Gastrocnemius medialis (tissue), 4 donors: ENCODE results near the gene PPP2R5A. TPM values are rescaled to one million over a fixed set of nuclear protein-coding genes. Genes with fewer than 3 reads are reported as not detected.

ENCODE experiments used
- ATAC-seq, 2 donors: fragments of 150-250 bp; one replicate each; pipeline ENCODE4 v1.9.1; 2016
- DNase-seq, 2 donors: peaks; one replicate each; pipeline ENCODE4 v3.0.0-alpha.2; 2019
- H3K27ac ChIP-seq, 4 donors: fragments of 200-600 bp; sonication (generic); 1 replicate in 1 of 4; 2 replicates in 3 of 4; pipeline ENCODE4 v1.5.1; 2016 to 2018; ENCODE audit warnings: mild to moderate bottlenecking in 2 of 4, moderate library complexity in 1 of 4
- H3K27me3 ChIP-seq, 3 donors: fragments of 200-600 bp; sonication (generic) in 2 of 3; 1 replicate in 1 of 3; 2 replicates in 2 of 3; pipeline versions ENCODE4 v1.5.1 to v1.6.0; 2016 to 2019; ENCODE audit warnings: mild to moderate bottlenecking in 1 of 3, moderate library complexity in 1 of 3
- H3K36me3 ChIP-seq, 2 donors: fragments of 200-600 bp; sonication (generic) in 1 of 2; one replicate each; pipeline ENCODE4 v1.5.1; 2017 to 2018
- H3K4me1 ChIP-seq, 2 donors: fragments of 200-600 bp; sonication (generic) in 1 of 2; one replicate each; pipeline ENCODE4 v1.5.1; 2016 to 2017; ENCODE audit warnings: mild to moderate bottlenecking in 2 of 2
- H3K4me3 ChIP-seq, 4 donors: fragments of 200-600 bp; sonication (generic) in 3 of 4; 1 replicate in 1 of 4; 2 replicates in 3 of 4; pipeline ENCODE4 v1.5.1; 2016 to 2019; ENCODE audit warnings: mild to moderate bottlenecking in 2 of 4
- H3K9me3 ChIP-seq, 3 donors: fragments of 200-600 bp; sonication (generic) in 2 of 3; 1 replicate in 1 of 3; 2 replicates in 2 of 3; pipeline ENCODE4 v1.5.1; 2016 to 2019
- CTCF ChIP-seq, 5 experiments: fragments of 450-650 bp in 3 of 5; fragments of 200-600 bp in 2 of 5; sonication (generic) in 2 of 5; IDR thresholded peaks in 4 of 5; conservative IDR thresholded peaks in 1 of 5; 1 replicate in 4 of 5; 2 replicates in 1 of 5; pipeline ENCODE4 v1.5.1; 2016 to 2019; ENCODE audit warnings: antibody characterized with exemption in 5 of 5, mild to moderate bottlenecking in 3 of 5, moderate library complexity in 3 of 5
- POLR2A ChIP-seq, 2 donors: fragments of 450-650 bp; IDR thresholded peaks; one replicate each; pipeline ENCODE4 v1.6.1; 2017; ENCODE audit warnings: antibody characterized with exemption in 2 of 2, mild to moderate bottlenecking in 2 of 2, moderate library complexity in 2 of 2
- in situ Hi-C, 4 donors: fragments of 200-750 bp; cut with MboI; loops; one replicate each; pipeline versions ENCODE4 v1.15.0 to v1.8.0; 2017; ENCODE audit warnings: low sequenced_read_pairs in 4 of 4
- intact Hi-C: fragments of 100-400 bp; cut with DNase I; formaldehyde crosslinking; loops from one replicate; pipeline ENCODE4 v1.15.1; 2023; ENCODE audit warnings: low total_unique reads
- total RNA-seq, 4 donors: library from RNA; depleted of rRNA; stranded (reverse); fragments of >200 nt; gene quantifications; one replicate each; pipeline versions ENCODE4 v1.1.0 to v1.2.3, GENCODE V29; 2016

PPP2R5A gene
- total RNA-seq, 4 donors from 2014 or later: 33.3 to 50.5 (median 37.5) TPM

- Histone ChIP-seq H3K4me1 (peaks cover 39 to 40% of the 10 kb centered on the region in 2 donors), H3K27ac (peak overlapping the region in 3 of 4 donors; percentile 4 to 35 (median 14)), H3K4me3 (no peak overlapping the region), H3K9me3 (no peaks in the 10 kb centered on the region), H3K36me3 (peaks cover 0 to 4% of the 10 kb centered on the region in 2 donors), H3K27me3 (no peaks in the 10 kb centered on the region)
- no peak for TF ChIP-seq CTCF (IDR thresholded peaks at IDR 0.05 in 4 of 5, conservative IDR thresholded peaks at IDR 0.05 in 1 of 5)
- DNase-seq (no peak), ATAC-seq (no peak)
- intact Hi-C loops: loop anchor here (10.0 kb wide), 1 partner anchor 144 kb away; no protein-coding TSS in a partner anchor
- in situ Hi-C loops: no loop called here
Measured at GRCh38 chr1:212310383-212310782, 25.2 kb downstream of the PPP2R5A start.

GRCh38 chr1:212311836-212312497 lies 26.8 kb downstream of the PPP2R5A start:
- peaks cover 34 to 36% of the 10 kb centered on the region in 2 donors for H3K4me1 ChIP-seq
- in situ Hi-C loops (no loop called here), intact Hi-C loops (loop anchor here (10.0 kb wide), 1 partner anchor 143 kb away; no protein-coding TSS in a partner anchor)
- peaks cover 0 to 4% of the 10 kb centered on the region in 2 donors for H3K36me3 ChIP-seq
- no peak for TF ChIP-seq CTCF (IDR thresholded peaks at IDR 0.05 in 4 of 5, conservative IDR thresholded peaks at IDR 0.05 in 1 of 5)
- no peak for TF ChIP-seq POLR2A (IDR thresholded peaks at IDR 0.05)
- H3K27ac ChIP-seq: peak overlapping the region in 2 of 4 donors; percentile 5 to 25
- H3K4me3 ChIP-seq: no peak overlapping the region
- no peaks in the 10 kb centered on the region for H3K27me3 ChIP-seq
- DNase-seq (no peak), ATAC-seq (peak in 1 of 2 donors; percentile 25)
- no peaks in the 10 kb centered on the region for H3K9me3 ChIP-seq

- in situ Hi-C loops (no loop called here), intact Hi-C loops (loop anchor here (10.0 kb wide), 1 partner anchor 141 kb away; no protein-coding TSS in a partner anchor)
- H3K4me3 ChIP-seq: no peak overlapping the region
- H3K27me3 ChIP-seq: no peaks in the 10 kb centered on the region
- no peaks in the 10 kb centered on the region for H3K9me3 ChIP-seq
- H3K36me3 ChIP-seq: peaks cover 0 to 4% of the 10 kb centered on the region in 2 donors
- TF ChIP-seq CTCF (IDR thresholded peaks at IDR 0.05 in 4 of 5, conservative IDR thresholded peaks at IDR 0.05 in 1 of 5) (no peak), POLR2A (IDR thresholded peaks at IDR 0.05) (no peak)
- DNase-seq (no peak), ATAC-seq (no peak)
- peaks cover 36 to 48% of the 10 kb centered on the region in 2 donors for H3K4me1 ChIP-seq
- H3K27ac ChIP-seq: peak overlapping the region in 2 of 4 donors; percentile 3 to 40
Measured at GRCh38 chr1:212313616-212314015, 28.4 kb downstream of the PPP2R5A start.

- in situ Hi-C loops (no loop called here), intact Hi-C loops (loop anchor here (10.0 kb wide), 1 partner anchor 140 kb away; no protein-coding TSS in a partner anchor)
- Histone ChIP-seq H3K4me1 (peaks cover 29 to 48% of the 10 kb centered on the region in 2 donors), H3K27ac (peak overlapping the region in 1 of 4 donors; percentile 40), H3K9me3 (no peaks in the 10 kb centered on the region), H3K4me3 (no peak overlapping the region), H3K27me3 (no peaks in the 10 kb centered on the region), H3K36me3 (no peaks in the 10 kb centered on the region)
- no peak for DNase-seq
- TF ChIP-seq CTCF (IDR thresholded peaks at IDR 0.05 in 4 of 5, conservative IDR thresholded peaks at IDR 0.05 in 1 of 5) (no peak), POLR2A (IDR thresholded peaks at IDR 0.05) (no peak)
- no peak for ATAC-seq
Measured at GRCh38 chr1:212315184-212315583, 30.0 kb downstream of the PPP2R5A start.
